ENCODE results near the gene P2RY10.
"Not testable (repeated sequence)": the region's sequence is repeated elsewhere in the genome, so short reads cannot be mapped to it uniquely, and the experiment has no call there.

Gene P2RY10

GRCh38 chrX:78945186-78945912 is at the start of gene P2RY10:
P2RY10 (plus strand) TSS chrX:78945391; CDS start chrX:78960521, 15,130 bp downstream.
- no peak for DNase-seq (ENCODE audit: insufficient read length, low spot score)
- FAIRE-seq, result peak; percentile 99

DNA sequence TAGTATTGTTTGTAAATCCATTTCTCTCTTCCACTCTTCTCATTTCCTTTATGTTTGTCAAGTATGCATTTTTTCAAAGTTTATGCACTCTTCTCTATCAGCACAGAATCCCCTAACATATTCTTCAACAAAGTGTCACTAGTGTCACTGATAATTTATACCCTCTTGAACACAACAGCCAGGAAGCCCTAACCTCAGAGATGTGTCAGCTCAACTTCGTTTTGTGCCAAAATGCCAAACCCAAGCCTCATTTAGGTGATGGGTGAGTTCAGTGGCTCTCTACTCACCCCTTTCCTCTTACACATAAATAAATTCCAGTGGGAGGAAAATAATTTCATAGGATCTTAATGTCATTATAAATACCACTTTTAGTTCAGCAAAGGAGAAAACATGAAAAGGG is 22.4 kb upstream of the P2RY10 start:
- no peak for FAIRE-seq
- DNase-seq (ENCODE audit: insufficient read length, low spot score), result no peak

GRCh38 chrX:78923198-78924015 is 21.8 kb upstream of the P2RY10 start:
- peak; percentile 97 for FAIRE-seq

GRCh38 chrX:78931814-78932213 is 13.4 kb upstream of the P2RY10 start:
- FAIRE-seq (peak; percentile 74), DNase-seq (ENCODE audit: insufficient read length, low spot score) (no peak)

More at GRCh38 chrX:78923198-78924015, 21.8 kb upstream of the P2RY10 start:
- DNase-seq (ENCODE audit: insufficient read length, low spot score), result no peak

GRCh38 chrX:78934866-78935265 is 10.3 kb upstream of the P2RY10 start:
- DNase-seq (ENCODE audit: insufficient read length, low spot score) (no peak), FAIRE-seq (no peak)

GRCh38 chrX:78944351-78944750 is 840 bp upstream of the P2RY10 start:
- no peak for DNase-seq (ENCODE audit: insufficient read length, low spot score)
- no peak for FAIRE-seq

GRCh38 chrX:78946178-78946931 is 1.2 kb downstream of the P2RY10 start:
- DNase-seq (ENCODE audit: insufficient read length, low spot score) (no peak), FAIRE-seq (peak; percentile 90)

DNA sequence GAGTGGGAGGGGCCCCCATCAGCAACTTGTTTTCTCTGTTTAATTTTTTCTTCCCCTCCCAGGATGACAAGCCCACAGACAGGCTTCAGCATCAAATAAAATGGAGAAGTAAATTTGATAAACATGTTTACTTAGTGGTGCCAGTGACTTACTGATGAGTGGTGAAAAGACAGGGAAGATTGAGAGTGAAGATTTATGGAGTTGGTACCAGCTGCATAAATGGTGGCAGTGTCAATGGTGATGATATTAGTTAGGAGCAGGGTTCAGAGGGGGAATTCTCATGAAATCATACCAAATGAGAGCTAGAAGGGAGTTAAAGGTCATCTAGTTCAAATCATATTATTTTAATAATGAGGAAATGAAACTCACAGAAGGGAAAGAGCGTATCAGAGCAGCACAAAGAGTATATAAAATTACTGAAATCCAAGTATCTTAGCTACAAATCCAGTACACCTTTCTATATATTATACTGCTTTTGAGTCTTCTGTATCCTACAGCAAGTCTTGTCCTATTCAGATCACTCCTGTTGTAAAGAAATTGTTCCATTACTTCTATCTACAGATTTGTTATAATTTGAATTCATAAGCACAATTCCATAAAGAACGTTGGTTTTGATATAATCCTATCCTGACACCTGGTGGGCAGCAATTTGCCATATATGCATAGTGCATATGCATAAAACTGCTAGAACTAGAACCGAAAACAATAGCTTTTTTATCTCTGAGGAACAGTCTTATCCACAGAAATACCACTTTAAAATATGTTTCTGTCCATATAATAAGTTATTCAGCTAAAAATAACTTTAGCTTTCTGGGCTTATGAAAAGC is 5.0 kb downstream of the P2RY10 start:
- FAIRE-seq (peak; percentile 77), DNase-seq (ENCODE audit: insufficient read length, low spot score) (no peak)

GRCh38 chrX:78957049-78957767 is 12.0 kb downstream of the P2RY10 start:
- FAIRE-seq (peak; percentile 97), DNase-seq (ENCODE audit: insufficient read length, low spot score) (no peak)

- FAIRE-seq (no peak), DNase-seq (ENCODE audit: insufficient read length, low spot score) (no peak)
Observed at GRCh38 chrX:78957768-78958130, 12.6 kb downstream of the P2RY10 start.

DNA sequence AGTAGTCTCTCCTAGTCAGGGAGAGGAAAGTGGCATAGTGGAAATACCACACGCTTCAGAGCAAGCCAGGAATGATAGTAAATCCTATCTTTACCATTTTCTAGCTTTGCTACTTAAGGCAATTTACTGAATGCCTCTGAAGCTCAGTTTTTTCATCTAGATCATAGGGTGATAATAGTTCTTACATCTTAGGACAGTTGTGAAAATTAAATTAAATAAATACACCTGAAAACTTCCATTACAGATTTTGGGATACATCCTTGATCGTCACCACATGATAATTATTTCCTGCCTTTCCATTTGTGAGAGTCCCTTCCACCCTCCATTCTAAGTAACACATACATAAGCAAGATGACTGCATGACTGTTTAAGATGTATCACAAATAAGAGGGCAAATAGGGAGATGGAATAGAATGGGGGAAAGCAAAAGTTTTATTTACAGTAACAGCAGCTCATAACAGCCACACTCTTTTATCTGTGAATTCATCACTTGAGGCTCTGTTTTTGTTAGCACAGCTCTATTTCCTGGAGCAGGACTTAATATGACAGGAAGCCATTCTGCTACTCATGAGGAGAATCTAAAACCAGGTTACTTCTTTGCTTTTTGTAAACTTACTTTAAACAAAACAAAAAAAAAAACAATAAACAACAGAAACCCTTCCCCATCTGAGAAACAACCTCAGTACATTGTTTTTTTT is 13.4 kb downstream of the P2RY10 start:
- FAIRE-seq (peak; percentile 44), DNase-seq (ENCODE audit: insufficient read length, low spot score) (no peak)

GRCh38 chrX:78960888-78961287 is 15.7 kb downstream of the P2RY10 start:
- DNase-seq (ENCODE audit: insufficient read length, low spot score) (no peak), FAIRE-seq (peak; percentile 74)

GRCh38 chrX:78964598-78964997 is 19.4 kb downstream of the P2RY10 start:
- DNase-seq (ENCODE audit: insufficient read length, low spot score), result no peak
- FAIRE-seq, result peak; percentile 48

DNA sequence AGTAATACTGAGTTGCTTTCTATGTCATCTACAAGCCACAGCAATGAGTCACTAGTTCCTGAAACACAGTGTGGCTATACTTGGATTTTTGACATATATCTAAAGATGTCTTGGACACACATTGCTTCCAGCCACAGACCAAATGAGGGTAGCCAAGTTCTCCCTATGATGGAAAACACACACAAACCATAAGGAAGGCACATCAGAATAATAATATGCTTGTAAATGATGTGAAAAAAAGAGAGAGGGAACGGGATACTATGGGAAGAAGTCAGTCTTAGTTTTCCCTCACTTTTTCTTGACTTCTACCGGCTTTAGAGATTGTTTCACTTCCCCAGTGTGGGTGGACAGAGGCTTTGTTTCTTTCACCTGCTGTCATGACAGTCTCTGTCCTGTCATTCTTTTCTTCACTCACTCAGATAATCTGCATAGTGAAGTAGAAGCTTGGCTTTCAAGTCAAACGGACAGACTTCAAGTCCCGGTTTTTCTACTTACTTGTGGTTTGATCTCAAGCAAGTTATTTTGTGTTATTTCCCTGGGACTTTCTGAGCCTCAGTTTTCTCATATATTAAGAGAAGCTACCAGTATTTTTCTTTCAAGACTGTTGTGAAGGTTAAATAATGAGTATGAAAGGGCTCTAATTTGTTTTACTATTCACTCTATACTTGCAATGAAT is 34.7 kb downstream of the P2RY10 start:
- FAIRE-seq (peak; percentile 100), DNase-seq (ENCODE audit: insufficient read length, low spot score) (no peak)

GRCh38 chrX:78989349-78989748 is 44.2 kb downstream of the P2RY10 start:
- DNase-seq (ENCODE audit: insufficient read length, low spot score), result no peak
- no peak for FAIRE-seq

DNA sequence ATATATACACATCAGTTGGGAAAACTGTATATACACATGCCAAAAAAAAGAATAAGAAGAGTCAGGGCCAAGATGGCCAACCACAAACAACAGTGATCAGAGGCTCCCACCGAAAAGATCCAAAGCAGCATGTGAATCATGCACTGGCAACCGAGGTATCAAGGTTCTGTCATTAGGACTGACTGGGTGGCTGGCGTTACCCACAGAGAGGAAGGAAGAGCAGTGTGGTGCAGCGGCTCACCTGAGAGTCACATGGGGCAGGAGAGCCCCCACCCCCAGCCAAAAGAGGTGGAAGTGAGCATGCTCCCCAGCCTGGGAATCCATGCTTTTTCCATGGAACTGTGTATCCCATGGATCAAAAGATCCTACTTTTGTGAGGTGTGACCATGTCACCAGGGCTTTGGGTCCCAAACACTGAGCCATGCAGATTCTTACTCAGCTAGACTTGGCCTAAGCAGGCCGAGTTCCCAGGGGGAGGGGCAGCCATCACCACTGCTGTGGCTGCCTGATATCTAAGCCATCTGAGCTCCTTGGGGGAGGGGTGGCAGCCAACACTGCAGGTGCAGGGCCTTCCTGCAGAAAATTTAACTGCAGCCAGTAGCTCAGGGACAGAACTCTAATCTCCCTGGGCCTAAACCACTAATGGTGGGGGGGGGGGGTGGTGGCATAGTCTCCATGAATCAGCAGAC is 52.8 kb downstream of the P2RY10 start:
- DNase-seq (ENCODE audit: insufficient read length, low spot score) (no peak), FAIRE-seq (no peak)

- not testable (repeated sequence) for DNase-seq (ENCODE audit: insufficient read length, low spot score); FAIRE-seq
Observed at GRCh38 chrX:79007540-79007939, 62.3 kb downstream of the P2RY10 start.

Measured in GM19239 (cell line).